Activated naive CD8-positive, alpha-beta T cell treated with anti-CD3 and anti-CD28 coated beads, Interleukin-2, amount 50 U/mL, for 24 hours (primary cell): ENCODE data around the gene EXOC3L2.

Experiments used
- ATAC-seq: fragments of 150-1000 bp; cut with Tn5 transposase; one replicate; pipeline ENCODE4 v1.10.0; 2021
- DNase-seq: peaks from one replicate; pipeline ENCODE4 v3.0.0; 2021
- H3K27ac Mint-ChIP-seq: one replicate; pipeline ENCODE4 v1.8.0; 2021; ENCODE audit warnings: mild to moderate bottlenecking, mixed read lengths
- H3K27me3 Mint-ChIP-seq: one replicate; pipeline ENCODE4 v1.8.0; 2021; ENCODE audit warnings: mixed read lengths
- H3K36me3 Mint-ChIP-seq: one replicate; pipeline ENCODE4 v1.8.0; 2021; ENCODE audit warnings: low read depth, mixed read lengths
- H3K4me1 Mint-ChIP-seq: one replicate; pipeline ENCODE4 v1.8.0; 2021; ENCODE audit warnings: mixed read lengths
- H3K4me3 Mint-ChIP-seq: one replicate; pipeline ENCODE4 v1.8.0; 2021; ENCODE audit warnings: mild to moderate bottlenecking, moderate library complexity, mixed read lengths
- H3K9me3 Mint-ChIP-seq: one replicate; pipeline ENCODE4 v1.8.0; 2021; ENCODE audit warnings: mixed read lengths

Gene EXOC3L2

DNA sequence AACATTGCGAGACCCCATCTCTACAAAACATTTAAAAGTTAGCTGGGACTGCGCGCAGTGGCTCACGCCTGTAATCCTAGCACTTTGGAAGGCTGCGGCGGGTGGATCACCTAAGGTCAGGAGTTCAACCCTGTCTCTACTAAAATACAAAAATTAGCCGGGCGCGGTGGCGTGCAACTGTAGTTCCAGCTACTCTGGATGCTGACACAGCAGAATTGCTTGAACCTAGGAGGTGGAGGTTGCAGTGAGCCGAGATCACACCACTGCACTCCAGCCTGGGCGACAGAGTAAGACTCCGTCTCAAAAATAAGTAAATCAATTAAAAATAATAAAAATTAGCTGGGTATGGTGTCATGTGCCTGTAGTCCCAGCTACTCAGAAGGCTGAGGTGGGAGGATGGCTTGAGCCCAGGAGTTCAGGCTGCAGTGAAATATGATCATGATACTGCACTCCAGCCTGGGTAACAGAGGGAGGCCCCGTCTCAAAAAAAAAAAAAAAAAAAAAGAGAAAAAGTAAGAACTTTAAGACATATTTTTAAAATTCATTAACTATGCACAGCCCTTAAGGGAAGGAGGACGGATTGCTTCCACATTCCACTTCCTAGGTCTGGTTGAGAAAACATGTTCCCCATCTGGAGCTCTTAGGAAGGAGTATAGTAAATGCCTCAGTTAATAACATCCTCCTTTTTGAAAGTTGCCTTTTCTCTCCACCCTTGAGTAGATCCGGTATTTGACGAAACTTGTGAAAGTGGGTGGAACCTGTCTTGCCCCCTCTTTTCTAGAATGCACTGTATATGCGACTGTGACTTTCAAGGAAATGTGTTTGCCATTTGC is 26.1 kb downstream of the EXOC3L2 start:
- no peak overlapping the region for H3K27ac Mint-ChIP-seq

DNA sequence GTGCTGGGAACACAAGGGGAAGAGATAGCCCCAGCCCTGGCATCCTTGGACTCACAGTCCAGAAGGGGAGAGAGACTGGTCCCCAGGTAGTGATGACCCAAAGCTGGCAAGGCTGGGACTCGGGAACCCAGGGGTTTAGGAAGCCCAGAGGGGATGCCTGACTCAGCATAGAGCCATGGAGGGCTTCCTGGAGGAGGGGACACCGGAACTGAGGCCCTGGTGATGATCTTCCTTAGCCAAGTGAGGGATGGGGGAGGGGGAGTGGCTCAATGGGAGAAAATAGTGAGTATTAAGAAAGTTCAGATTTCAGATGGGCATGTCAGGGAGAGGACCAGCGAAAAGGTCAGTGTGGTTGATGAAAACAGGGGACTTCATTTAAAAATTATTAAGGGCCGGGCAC is 26.8 kb downstream of the EXOC3L2 start:
- Mint-ChIP-seq H3K36me3 (no peaks in the 10 kb centered on the region), H3K4me3 (no peak overlapping the region), H3K27ac (no peak overlapping the region), H3K4me1 (peaks cover 1% of the 10 kb centered on the region), H3K27me3 (peaks cover 59% of the 10 kb centered on the region), H3K9me3 (no peaks in the 10 kb centered on the region)
- ATAC-seq (no peak), DNase-seq (no peak)

More for the DNA sequence above, 26.1 kb downstream of the EXOC3L2 start:
- H3K4me3 Mint-ChIP-seq = no peak overlapping the region
- peaks cover 1% of the 10 kb centered on the region for H3K4me1 Mint-ChIP-seq
- DNase-seq (no peak), ATAC-seq (no peak)
- H3K9me3 Mint-ChIP-seq = no peaks in the 10 kb centered on the region
- H3K27me3 Mint-ChIP-seq = peaks cover 56% of the 10 kb centered on the region
- H3K36me3 Mint-ChIP-seq = no peaks in the 10 kb centered on the region

DNA sequence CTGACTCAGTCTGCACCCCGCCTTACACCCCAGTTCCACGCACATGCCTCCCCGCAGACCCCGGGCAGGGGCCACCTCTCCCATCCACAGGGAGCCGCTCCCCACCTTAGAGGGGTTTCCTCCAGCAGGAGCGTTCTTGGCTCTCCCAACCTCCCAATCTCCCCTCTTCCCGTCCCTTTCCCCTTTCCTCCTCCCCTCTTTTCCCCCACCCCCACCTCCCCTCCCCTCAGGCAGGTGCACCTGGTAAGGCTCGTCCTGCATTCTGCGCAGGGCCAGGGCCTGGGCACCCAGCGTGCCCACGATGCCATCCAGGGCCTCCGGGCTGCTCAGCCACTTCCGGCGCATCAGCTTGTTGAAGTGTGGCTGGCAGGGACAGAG is 27.3 kb downstream of the EXOC3L2 start:
- Mint-ChIP-seq H3K36me3 (no peaks in the 10 kb centered on the region), H3K9me3 (no peaks in the 10 kb centered on the region), H3K4me3 (no peak overlapping the region), H3K27me3 (peaks cover 61% of the 10 kb centered on the region), H3K4me1 (peaks cover 1% of the 10 kb centered on the region), H3K27ac (no peak overlapping the region)
- ATAC-seq (no peak), DNase-seq (no peak)

DNA sequence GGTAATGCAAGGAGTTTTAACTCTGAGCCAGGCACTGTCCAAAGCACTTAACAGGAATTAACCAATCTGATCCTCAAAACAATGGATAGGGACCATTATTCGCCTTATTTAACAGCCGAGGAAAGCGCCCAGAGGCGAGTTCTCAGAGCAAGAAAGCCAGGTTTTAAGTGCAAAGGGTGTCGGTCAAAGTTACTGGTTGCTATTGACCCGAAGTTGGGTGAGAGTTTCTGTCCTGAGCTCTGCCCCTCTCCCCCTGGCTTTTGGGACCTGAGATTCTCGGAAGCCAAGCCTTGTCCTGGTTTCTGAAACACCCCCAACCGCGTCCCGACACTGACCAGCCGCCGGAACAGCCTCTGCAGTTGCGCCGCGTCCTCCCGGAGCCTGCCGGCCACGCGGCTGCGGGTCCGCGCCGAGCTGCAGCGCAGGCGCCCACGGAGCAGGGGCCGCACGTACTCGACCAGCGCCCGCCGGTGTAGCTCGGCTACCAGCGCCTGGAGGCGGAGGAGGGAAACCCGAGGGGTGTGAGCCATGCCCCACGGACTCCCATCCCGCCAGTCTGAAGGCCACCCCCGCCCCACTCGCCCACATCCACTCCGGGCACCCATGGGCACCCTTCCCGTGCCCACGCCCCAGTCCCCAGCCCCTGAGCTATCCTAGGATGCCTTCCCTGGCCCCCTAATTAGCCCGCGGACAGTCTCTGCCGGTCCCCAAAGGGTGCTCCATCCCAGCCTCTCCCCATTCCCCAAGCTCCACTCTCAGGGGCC is 27.8 kb downstream of the EXOC3L2 start:
- no peak overlapping the region for H3K27ac Mint-ChIP-seq
- no peak for DNase-seq
- H3K4me3 Mint-ChIP-seq = no peak overlapping the region
- H3K27me3 Mint-ChIP-seq = peaks cover 58% of the 10 kb centered on the region
- no peaks in the 10 kb centered on the region for H3K9me3 Mint-ChIP-seq
- peaks cover 1% of the 10 kb centered on the region for H3K4me1 Mint-ChIP-seq
- ATAC-seq = no peak
- H3K36me3 Mint-ChIP-seq = no peaks in the 10 kb centered on the region

DNA sequence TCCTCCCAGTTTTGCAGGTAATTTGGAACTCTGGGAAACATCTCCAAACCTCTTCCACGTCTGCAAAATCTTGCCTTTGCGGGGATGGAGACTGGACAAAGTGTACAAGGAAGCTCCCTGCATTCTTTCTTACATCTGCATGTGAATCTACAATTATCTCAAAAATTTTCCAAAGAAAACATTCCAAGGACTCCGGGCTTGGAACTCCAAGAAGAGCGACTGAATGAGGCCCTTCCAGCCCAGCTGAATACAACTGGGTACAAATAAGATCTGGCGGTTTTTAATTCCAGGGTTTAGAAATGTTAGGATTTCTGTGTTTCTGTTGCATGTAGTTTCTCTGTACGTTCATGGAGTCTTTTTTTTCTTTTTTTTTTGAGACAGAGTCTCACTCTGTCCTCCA is 28.5 kb downstream of the EXOC3L2 start:
- DNase-seq = no peak
- peaks cover 1% of the 10 kb centered on the region for H3K4me1 Mint-ChIP-seq
- H3K9me3 Mint-ChIP-seq = no peaks in the 10 kb centered on the region
- no peak overlapping the region for H3K27ac Mint-ChIP-seq
- H3K4me3 Mint-ChIP-seq = no peak overlapping the region
- no peaks in the 10 kb centered on the region for H3K36me3 Mint-ChIP-seq
- peaks cover 59% of the 10 kb centered on the region for H3K27me3 Mint-ChIP-seq
- no peak for ATAC-seq

DNA sequence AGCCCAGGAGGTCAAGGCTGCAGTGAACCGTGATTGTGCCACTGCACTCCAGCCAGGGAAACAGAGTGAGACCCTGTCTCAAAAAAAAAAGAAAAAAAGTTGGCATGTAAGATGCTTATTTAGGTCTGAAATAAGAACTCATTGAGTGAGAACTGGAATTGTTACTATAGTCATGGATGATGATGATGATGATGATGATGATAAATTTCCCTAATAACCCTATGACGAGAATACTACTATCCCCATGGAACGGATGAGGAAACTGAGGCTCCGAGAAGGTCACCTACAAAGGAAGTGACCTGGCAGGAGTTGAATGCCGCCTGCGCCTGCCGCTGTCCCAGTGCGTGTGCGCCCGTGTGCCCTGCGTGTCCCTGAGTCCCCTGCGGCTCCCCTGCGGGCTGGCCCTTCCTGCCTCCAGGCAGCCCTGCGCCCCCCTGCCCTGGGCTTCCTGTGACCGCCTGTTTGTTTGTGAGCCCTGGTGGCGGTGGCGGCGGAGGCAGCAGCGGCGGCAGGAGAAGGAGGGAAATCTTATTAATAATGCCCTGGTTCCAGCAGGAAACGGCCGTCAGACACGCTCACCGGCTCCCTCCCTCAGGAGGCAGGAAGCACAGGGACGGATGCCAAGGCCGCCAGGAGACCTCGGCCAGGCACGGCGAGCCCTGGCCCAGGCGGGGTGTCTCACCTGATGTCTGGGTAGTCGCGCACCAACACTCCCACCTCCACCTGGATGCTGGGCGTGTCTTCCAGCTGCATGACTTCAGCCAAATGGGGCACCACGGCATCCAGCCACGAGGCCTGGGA is 29.6 kb downstream of the EXOC3L2 start:
- Mint-ChIP-seq H3K36me3 (no peaks in the 10 kb centered on the region), H3K4me1 (peaks cover 1% of the 10 kb centered on the region), H3K27me3 (peaks cover 61% of the 10 kb centered on the region), H3K27ac (no peak overlapping the region), H3K4me3 (no peak overlapping the region), H3K9me3 (no peaks in the 10 kb centered on the region)
- ATAC-seq (no peak), DNase-seq (no peak)

DNA sequence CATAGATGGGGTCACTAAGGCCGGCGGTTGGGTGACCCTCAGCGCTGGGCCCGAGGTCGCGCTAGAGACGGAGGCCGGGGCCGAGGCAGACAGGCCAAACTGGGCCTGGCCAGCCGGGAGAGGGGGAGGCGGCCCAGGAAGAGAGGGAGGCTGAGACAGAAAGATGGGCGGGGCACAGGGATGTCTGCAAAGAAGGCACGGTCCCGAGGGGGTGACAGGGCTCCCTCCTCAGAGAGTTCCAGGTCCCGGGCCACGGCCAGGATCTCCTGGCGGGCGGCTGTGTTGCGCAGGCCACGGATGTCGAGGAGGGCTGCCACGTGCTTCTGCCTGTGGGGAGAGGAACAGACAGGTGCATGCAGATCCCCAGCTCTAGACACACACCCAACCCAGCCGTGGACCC is 32.2 kb downstream of the EXOC3L2 start:
- H3K36me3 Mint-ChIP-seq = no peaks in the 10 kb centered on the region
- H3K4me1 Mint-ChIP-seq = peaks cover 4% of the 10 kb centered on the region
- H3K27ac Mint-ChIP-seq = no peak overlapping the region
- ATAC-seq = no peak
- no peaks in the 10 kb centered on the region for H3K9me3 Mint-ChIP-seq
- H3K4me3 Mint-ChIP-seq = no peak overlapping the region
- no peak for DNase-seq
- peaks cover 44% of the 10 kb centered on the region for H3K27me3 Mint-ChIP-seq

DNA sequence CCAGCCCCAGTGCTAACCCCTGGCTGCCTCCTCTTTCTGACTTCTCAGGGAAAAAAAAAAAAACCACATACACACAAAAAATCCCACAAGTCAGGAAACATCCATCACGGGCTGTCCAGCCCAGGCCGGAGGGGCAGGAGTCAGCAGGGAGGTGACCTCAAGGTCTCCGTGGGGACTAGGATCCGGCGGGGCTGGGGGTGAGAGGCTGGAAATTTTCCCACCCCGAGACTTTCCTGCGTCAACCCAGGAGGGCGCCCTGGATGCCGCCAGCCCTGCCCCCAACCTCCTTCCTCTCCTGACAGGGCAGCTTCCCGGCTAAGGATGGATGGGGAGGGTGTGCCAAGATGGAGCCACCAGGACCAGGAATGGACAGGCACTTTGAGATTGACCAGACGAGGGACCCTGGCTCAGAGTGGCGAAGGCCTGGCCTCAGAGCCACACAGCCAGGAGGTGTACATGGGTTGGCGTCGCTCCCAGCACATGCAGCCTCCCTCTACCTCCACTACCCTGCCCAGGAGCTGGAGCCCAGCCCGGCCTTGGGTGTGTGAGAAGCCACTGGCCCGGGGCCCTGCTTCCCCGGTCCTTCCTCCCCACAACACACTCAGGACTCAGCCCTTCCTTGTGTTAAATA is 33.3 kb downstream of the EXOC3L2 start:
- no peak for DNase-seq
- no peak overlapping the region for H3K4me3 Mint-ChIP-seq
- H3K9me3 Mint-ChIP-seq = no peaks in the 10 kb centered on the region
- peaks cover 36% of the 10 kb centered on the region for H3K27me3 Mint-ChIP-seq
- no peaks in the 10 kb centered on the region for H3K36me3 Mint-ChIP-seq
- H3K4me1 Mint-ChIP-seq = peaks cover 4% of the 10 kb centered on the region
- no peak for ATAC-seq
- no peak overlapping the region for H3K27ac Mint-ChIP-seq

DNA sequence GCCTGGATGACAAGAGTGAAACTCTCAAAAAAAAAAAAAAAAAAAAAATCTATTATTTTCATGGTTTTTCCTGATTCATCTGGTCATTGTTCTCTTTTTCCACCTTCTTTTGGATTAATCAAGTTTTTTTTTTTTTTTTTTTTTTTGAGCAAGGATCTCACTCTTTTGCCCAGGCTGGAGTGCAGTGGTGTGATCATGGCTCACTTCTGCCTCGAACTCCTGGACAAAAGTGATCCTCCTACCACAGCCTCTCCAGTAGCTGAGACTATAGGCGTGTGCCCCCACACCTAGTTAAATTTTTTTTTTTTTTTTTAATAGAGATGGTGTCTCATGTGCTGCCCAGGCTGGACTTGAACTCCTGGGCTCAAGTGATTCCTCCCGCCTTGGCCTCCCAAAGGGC is 38.9 kb downstream of the EXOC3L2 start:
- Mint-ChIP-seq H3K36me3 (no peaks in the 10 kb centered on the region), H3K4me1 (peaks cover 3% of the 10 kb centered on the region), H3K27ac (no peak overlapping the region), H3K27me3 (peaks cover 1% of the 10 kb centered on the region), H3K4me3 (no peak overlapping the region), H3K9me3 (no peaks in the 10 kb centered on the region)
- DNase-seq (no peak), ATAC-seq (no peak)

DNA sequence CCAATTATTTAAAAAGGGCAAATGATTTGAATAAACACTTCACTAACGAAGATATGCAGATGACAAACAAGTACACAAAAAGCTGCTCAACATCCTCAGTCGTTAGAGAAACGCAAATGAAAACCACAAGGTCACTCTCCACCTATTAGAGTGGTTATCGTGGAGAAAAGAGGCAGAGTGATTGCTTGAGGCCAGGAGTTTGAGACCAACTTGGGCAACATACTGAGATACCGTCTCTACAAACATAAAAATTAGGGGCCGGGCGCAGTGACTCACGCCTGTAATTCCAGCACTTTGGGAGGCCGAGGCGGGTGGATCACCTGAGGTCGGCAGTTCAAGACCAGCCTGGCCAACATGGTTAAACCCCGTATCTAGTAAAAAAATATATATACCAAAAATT is 39.4 kb downstream of the EXOC3L2 start:
- Mint-ChIP-seq H3K9me3 (no peaks in the 10 kb centered on the region), H3K4me1 (peaks cover 3% of the 10 kb centered on the region), H3K36me3 (no peaks in the 10 kb centered on the region), H3K4me3 (no peak overlapping the region), H3K27ac (no peak overlapping the region), H3K27me3 (no peaks in the 10 kb centered on the region)
- ATAC-seq = no peak
- no peak for DNase-seq

DNA sequence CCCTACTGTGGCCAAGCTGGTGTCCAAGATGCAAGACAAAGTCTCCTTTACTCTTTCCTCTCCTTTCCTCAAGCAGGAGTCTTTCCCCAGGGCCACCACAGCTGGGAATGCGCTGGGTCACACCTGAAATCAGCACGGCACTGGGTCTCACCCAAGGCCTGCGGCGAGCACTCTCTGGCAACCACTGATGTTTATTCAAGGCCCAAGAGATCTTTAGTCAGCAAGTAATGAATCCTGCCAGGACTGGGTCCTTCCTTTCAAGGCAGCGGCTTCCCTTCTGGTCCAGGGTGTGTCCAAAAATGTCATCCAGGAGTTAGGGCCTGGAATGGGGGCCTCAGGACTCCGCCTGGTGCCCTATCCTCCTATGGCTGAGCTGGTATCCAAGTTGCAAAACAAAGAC is 42.6 kb downstream of the EXOC3L2 start:
- H3K4me1 Mint-ChIP-seq = no peaks in the 10 kb centered on the region
- ATAC-seq = no peak
- no peak overlapping the region for H3K4me3 Mint-ChIP-seq
- H3K27me3 Mint-ChIP-seq = no peaks in the 10 kb centered on the region
- H3K36me3 Mint-ChIP-seq = no peaks in the 10 kb centered on the region
- no peak for DNase-seq
- H3K27ac Mint-ChIP-seq = no peak overlapping the region
- H3K9me3 Mint-ChIP-seq = no peaks in the 10 kb centered on the region

DNA sequence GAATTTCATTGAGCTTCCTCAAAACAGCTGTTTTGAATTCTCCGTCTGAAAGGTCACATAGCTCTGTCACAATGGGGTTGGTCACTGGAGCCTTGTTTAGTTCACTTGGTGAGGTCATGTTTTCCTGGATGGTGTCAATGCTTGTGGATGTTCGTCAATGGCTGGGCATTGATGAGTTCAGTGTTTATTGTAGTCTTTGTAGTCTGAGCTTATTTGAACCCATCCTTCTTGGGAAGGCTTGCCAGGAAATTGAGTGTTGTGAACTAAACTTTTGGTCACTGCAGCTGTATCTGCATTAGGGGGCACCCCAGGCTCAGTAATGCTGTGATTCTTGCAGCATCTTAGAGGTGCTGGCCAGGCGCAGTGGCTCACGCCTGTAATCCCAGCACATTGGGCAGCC is 44.6 kb downstream of the EXOC3L2 start:
- Mint-ChIP-seq H3K4me1 (no peaks in the 10 kb centered on the region), H3K4me3 (no peak overlapping the region), H3K27me3 (no peaks in the 10 kb centered on the region), H3K9me3 (no peaks in the 10 kb centered on the region), H3K36me3 (no peaks in the 10 kb centered on the region), H3K27ac (no peak overlapping the region)
- ATAC-seq (no peak), DNase-seq (no peak)

DNA sequence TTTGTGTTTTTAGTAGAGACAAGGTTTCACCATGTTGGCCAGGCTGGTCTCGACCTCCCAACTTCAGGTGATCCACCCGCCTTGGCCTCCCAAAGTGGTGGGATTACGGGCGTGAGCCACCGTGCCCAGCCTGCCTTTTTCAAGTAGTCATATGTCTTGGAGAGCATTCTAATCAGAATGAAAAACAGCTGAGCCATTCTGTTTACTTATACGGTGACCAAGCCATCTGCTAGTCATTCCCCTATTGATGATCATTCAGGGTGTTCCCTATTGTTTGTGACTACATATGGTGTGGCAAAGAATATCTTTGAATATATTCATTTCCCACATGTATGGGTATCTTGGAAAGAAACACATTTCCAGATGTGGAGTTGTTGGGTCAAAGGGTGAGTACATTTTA is 49.4 kb downstream of the EXOC3L2 start:
- no peak overlapping the region for H3K27ac Mint-ChIP-seq
- ATAC-seq (no peak), DNase-seq (no peak)
- H3K36me3 Mint-ChIP-seq = no peaks in the 10 kb centered on the region
- H3K4me3 Mint-ChIP-seq = no peak overlapping the region
- H3K27me3 Mint-ChIP-seq = no peaks in the 10 kb centered on the region
- H3K9me3 Mint-ChIP-seq = no peaks in the 10 kb centered on the region
- H3K4me1 Mint-ChIP-seq = no peaks in the 10 kb centered on the region

DNA sequence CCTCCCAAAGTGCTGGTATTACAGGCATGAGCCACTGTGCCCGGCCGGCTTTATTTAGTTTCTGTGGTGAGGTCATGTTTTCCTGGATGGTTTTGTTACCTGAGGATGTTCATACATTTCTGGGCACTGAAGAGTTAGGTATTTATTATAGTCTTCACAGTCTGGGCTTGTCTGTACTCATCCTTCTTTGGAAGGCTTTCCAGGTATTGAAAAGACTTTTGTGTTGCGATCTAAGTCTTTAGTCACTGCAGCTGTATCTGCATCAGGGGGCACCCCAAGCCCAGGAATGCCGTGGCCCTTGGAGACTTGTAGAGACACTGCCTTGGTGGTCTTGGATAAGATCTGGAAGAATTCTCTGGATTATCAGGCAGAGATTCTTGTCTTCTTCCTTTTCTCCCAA is 53.8 kb downstream of the EXOC3L2 start:
- H3K27ac Mint-ChIP-seq = no peak overlapping the region
- no peak for ATAC-seq
- H3K4me3 Mint-ChIP-seq = no peak overlapping the region
- H3K27me3 Mint-ChIP-seq = no peaks in the 10 kb centered on the region
- H3K9me3 Mint-ChIP-seq = no peaks in the 10 kb centered on the region
- H3K36me3 Mint-ChIP-seq = no peaks in the 10 kb centered on the region
- DNase-seq = no peak
- no peaks in the 10 kb centered on the region for H3K4me1 Mint-ChIP-seq
